Measurements from ENCODE around the gene CITED2. TPM values are rescaled to one million over a fixed set of nuclear protein-coding genes. Genes with fewer than 3 reads are reported as not detected.

The CITED2 gene
- polyA plus RNA-seq, 1 of the 3 experiments (the other 2 are of a cell fraction) = 173 TPM

- TF ChIP-seq USF1 (IDR thresholded peaks at IDR 0.05; ENCODE audit: borderline replicate concordance, low read depth) (no peak), PBX3 (IDR thresholded peaks at IDR 0.05) (no peak)
These were observed 49.3 kb downstream of the CITED2 start (continued) for GRCh38 chr6:139325125-139325524.

DNA sequence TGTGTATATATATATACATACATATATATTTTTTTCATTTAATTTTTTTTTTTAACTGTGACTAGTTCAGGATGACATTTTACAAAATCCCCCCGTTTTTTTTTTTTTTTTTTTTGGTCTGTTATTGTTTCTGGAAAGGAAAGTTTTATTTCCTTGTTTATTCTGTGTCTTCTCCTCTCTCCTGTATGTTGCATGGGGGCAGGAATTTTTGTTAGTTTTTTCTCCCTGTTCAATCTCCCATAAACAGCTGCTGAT is 50.2 kb downstream of the CITED2 start:
- CTCF ChIA-PET = no interaction called here
- H2AFZ ChIP-seq (ENCODE audit: low read depth) = peak overlapping the region; percentile 96; the same call in 1 of the 2 replicates

More for the DNA sequence above, 50.2 kb downstream of the CITED2 start:
- DNase-seq = no peak
- 0% methylated on average over 1 of the region's 1 CpG for WGBS (ENCODE audit: low lambda C conversion rate)
- no peak overlapping the region for H3K4me2 ChIP-seq
- no peaks in the 10 kb centered on the region for H3K4me1 ChIP-seq (ENCODE audit: control insufficient read depth in 1 of 2, insufficient read depth in 2 of 2, low read depth in 1 of 2, low read length in 1 of 2)
- H3K79me2 ChIP-seq (ENCODE audit: insufficient read depth) = no peaks in the 10 kb centered on the region
- H3K9me3 ChIP-seq = no peaks in the 10 kb centered on the region
- H3K27me3 ChIP-seq (ENCODE audit: insufficient read depth) = no peaks in the 10 kb centered on the region; the same call in 1 of the 2 replicates
- no peak overlapping the region for H3K4me3 ChIP-seq (ENCODE audit: low read depth in 2 of 2, low read length in 1 of 2)
- TF ChIP-seq FOSL2 (IDR thresholded peaks at IDR 0.05; ENCODE audit: borderline replicate concordance, low read depth) = no peak
- no peak for TF ChIP-seq NFIC (IDR thresholded peaks at IDR 0.05; ENCODE audit: borderline replicate concordance)
- TF ChIP-seq GATA2 (CRISPR knock-in tag; IDR thresholded peaks at IDR 0.05) = no peak
- no peak for TF ChIP-seq ELF1 (IDR thresholded peaks at IDR 0.05)
- no peak for TF ChIP-seq REST (IDR thresholded peaks at IDR 0.05; ENCODE audit: low read depth, low read length)
- no peak for TF ChIP-seq RAD21 (IDR thresholded peaks at IDR 0.05; ENCODE audit: low read length)
- no peak for TF ChIP-seq RCOR1 (IDR thresholded peaks at IDR 0.05; ENCODE audit: low read length)
- no peak for TF ChIP-seq GABPA (IDR thresholded peaks at IDR 0.05; ENCODE audit: low read depth)
- TF ChIP-seq ZBTB33 (IDR thresholded peaks at IDR 0.05; ENCODE audit: borderline replicate concordance, low read depth) = no peak
- no peak for TF ChIP-seq RFX5 (IDR thresholded peaks at IDR 0.05; ENCODE audit: low read length)
- TF ChIP-seq MAX (IDR thresholded peaks at IDR 0.05; ENCODE audit: low read depth) = no peak
- TF ChIP-seq TCF12 (IDR thresholded peaks at IDR 0.05) = no peak
- no peak for TF ChIP-seq RXRA (IDR thresholded peaks at IDR 0.05; ENCODE audit: borderline replicate concordance, low read depth)
- no peak for TF ChIP-seq NRF1 (IDR thresholded peaks at IDR 0.05; ENCODE audit: low read depth, low read length)
- TF ChIP-seq EZH2phosphoT487 (IDR thresholded peaks at IDR 0.05; ENCODE audit: borderline replicate concordance, low read depth) = no peak
- H3K36me3 ChIP-seq (replicated peaks in 1 of 2; ENCODE audit: control insufficient read depth in 1 of 2, insufficient read depth in 2 of 2, low read length in 1 of 2) = no peaks in the 10 kb centered on the region
- no peaks in the 10 kb centered on the region for H4K20me1 ChIP-seq (ENCODE audit: insufficient read depth)
- H3K9me2 ChIP-seq = no peaks in the 10 kb centered on the region
- no peak overlapping the region for H3K27ac ChIP-seq (ENCODE audit: low read depth in 2 of 2, low read length in 1 of 2)
- no peaks in the 10 kb centered on the region for H3F3A ChIP-seq (replicated peaks; ENCODE audit: insufficient read depth)
- POLR2A ChIA-PET = no interaction called here
- H3K9ac ChIP-seq = no peak overlapping the region
